Lower lobe of right lung (tissue), 2 donors: Measurements from ENCODE around the gene FOXG1. TPM values are rescaled to one million over a fixed set of nuclear protein-coding genes. Genes with fewer than 3 reads are reported as not detected.

Source experiments
- ATAC-seq, 2 donors: fragments of 200-7000 bp; cut with Tn5 transposase; one replicate each; pipeline ENCODE4 v1.9.1; 2020 to 2022; ENCODE audit warnings: mild to moderate bottlenecking in 2 of 2, moderate library complexity in 2 of 2
- DNase-seq: peaks from one replicate; pipeline ENCODE4 v3.0.0-alpha.2; 2020
- H3K27ac ChIP-seq: fragments of 200-600 bp; one replicate; pipeline ENCODE4 v1.8.0; 2022
- H3K27me3 ChIP-seq: fragments of 200-600 bp; one replicate; pipeline ENCODE4 v1.8.0; 2022; ENCODE audit warnings: low read depth
- H3K36me3 ChIP-seq: fragments of 200-600 bp; one replicate; pipeline ENCODE4 v1.8.0; 2022; ENCODE audit warnings: mild to moderate bottlenecking
- H3K4me1 ChIP-seq: fragments of 200-600 bp; one replicate; pipeline ENCODE4 v1.8.0; 2022
- H3K4me3 ChIP-seq: fragments of 200-600 bp; one replicate; pipeline ENCODE4 v1.8.0; 2022; ENCODE audit warnings: mild to moderate bottlenecking
- H3K9me3 ChIP-seq: fragments of 200-600 bp; one replicate; pipeline ENCODE4 v1.8.0; 2022
- CTCF ChIP-seq: fragments of 200-600 bp; IDR thresholded peaks from one replicate; pipeline ENCODE4 v1.8.0; 2022; ENCODE audit warnings: antibody characterized with exemption, mild to moderate bottlenecking
- intact Hi-C: fragments of 100-400 bp; cut with DNase I; formaldehyde crosslinking; loops from one replicate; pipeline ENCODE4 v1.11.0; 2022
- total RNA-seq: library from RNA; stranded (reverse); fragmentation: NEBNext Ultra II Directional; extraction: Animal tissue kit (Norgen Biotek cat#: 25700); gene quantifications from one replicate; pipeline ENCODE4 v1.2.1, GENCODE V29; 2021
- donor health status: DM: no; HTN: yes; CAD: no; lungs with severe emphysema.

Gene FOXG1
- total RNA-seq, 1 donor from 2014 or later: not detected

GRCh38 chr14:28758885-28759652 is 7.5 kb upstream of the FOXG1 start:
- Histone ChIP-seq H3K4me3 (no peak overlapping the region), H3K27ac (no peak overlapping the region), H3K9me3 (no peaks in the 10 kb centered on the region), H3K27me3 (peaks cover 100% of the 10 kb centered on the region), H3K36me3 (no peaks in the 10 kb centered on the region), H3K4me1 (no peaks in the 10 kb centered on the region)
- DNase-seq: peak; percentile 16
- intact Hi-C loops: loop anchor here (10.0 kb wide), 1 partner anchor 776 kb away; no protein-coding TSS in a partner anchor
- no peak for ATAC-seq
- no peak for TF ChIP-seq CTCF

GRCh38 chr14:28759653-28760313 is 6.8 kb upstream of the FOXG1 start:
- no peak overlapping the region for H3K27ac ChIP-seq
- peaks cover 100% of the 10 kb centered on the region for H3K27me3 ChIP-seq
- ATAC-seq (no peak), DNase-seq (no peak)
- H3K36me3 ChIP-seq: no peaks in the 10 kb centered on the region
- no peak for TF ChIP-seq CTCF
- H3K4me3 ChIP-seq: no peak overlapping the region
- H3K9me3 ChIP-seq: no peaks in the 10 kb centered on the region
- intact Hi-C loops: loop anchor here (10.0 kb wide), 1 partner anchor 775 kb away; no protein-coding TSS in a partner anchor
- H3K4me1 ChIP-seq: no peaks in the 10 kb centered on the region

- peaks cover 3% of the 10 kb centered on the region for H3K4me1 ChIP-seq
- peaks cover 100% of the 10 kb centered on the region for H3K27me3 ChIP-seq
- ATAC-seq: no peak
- H3K4me3 ChIP-seq: no peak overlapping the region
- intact Hi-C loops: no loop called here
- TF ChIP-seq CTCF: no peak
- H3K27ac ChIP-seq: no peak overlapping the region
- H3K36me3 ChIP-seq: no peaks in the 10 kb centered on the region
- H3K9me3 ChIP-seq: no peaks in the 10 kb centered on the region
- DNase-seq: no peak
Measured at GRCh38 chr14:28760431-28760996, 6.1 kb upstream of the FOXG1 start.

GRCh38 chr14:28761438-28762291 is 4.9 kb upstream of the FOXG1 start:
- no peak for TF ChIP-seq CTCF
- DNase-seq: peak; percentile 20
- Histone ChIP-seq H3K27me3 (peaks cover 99% of the 10 kb centered on the region), H3K36me3 (no peaks in the 10 kb centered on the region), H3K27ac (no peak overlapping the region), H3K9me3 (no peaks in the 10 kb centered on the region), H3K4me3 (no peak overlapping the region), H3K4me1 (peaks cover 10% of the 10 kb centered on the region)
- no peak for ATAC-seq
- intact Hi-C loops: no loop called here

- H3K4me3 ChIP-seq: no peak overlapping the region
- H3K27ac ChIP-seq: no peak overlapping the region
- H3K9me3 ChIP-seq: no peaks in the 10 kb centered on the region
- H3K27me3 ChIP-seq: peaks cover 94% of the 10 kb centered on the region
- DNase-seq (no peak), ATAC-seq (no peak)
- no peaks in the 10 kb centered on the region for H3K36me3 ChIP-seq
- TF ChIP-seq CTCF: no peak
- H3K4me1 ChIP-seq: peaks cover 10% of the 10 kb centered on the region
- intact Hi-C loops: no loop called here
Measured at GRCh38 chr14:28762303-28762954, 4.2 kb upstream of the FOXG1 start.
